Progenitor cell of endocrine pancreas (in vitro differentiated cells): Measurements from ENCODE around the gene EIF5. TPM values are rescaled to one million over a fixed set of nuclear protein-coding genes. Genes with fewer than 3 reads are reported as not detected.
A peak's percentile ranks its signal among the peaks of the same experiment; 100 is the strongest.

Source experiments
- DNase-seq: peaks from one replicate; pipeline ENCODE4 v3.0.0; 2021; ENCODE audit warnings: low spot score; ENCODE audit not compliant: unreplicated experiment
- H3K27ac Mint-ChIP-seq: 2 replicates; pipeline ENCODE4 v1.8.0; 2021; ENCODE audit warnings: mild to moderate bottlenecking, moderate library complexity, mixed read lengths
- H3K27me3 Mint-ChIP-seq: 2 replicates; pipeline ENCODE4 v1.8.0; 2021; ENCODE audit warnings: mixed read lengths
- H3K36me3 Mint-ChIP-seq: 2 replicates; pipeline ENCODE4 v1.8.0; 2022; ENCODE audit warnings: mixed read lengths; ENCODE audit not compliant: insufficient read depth
- H3K4me1 Mint-ChIP-seq: 2 replicates; pipeline ENCODE4 v1.8.0; 2021; ENCODE audit warnings: low read depth, mixed read lengths
- H3K4me3 Mint-ChIP-seq: 2 replicates; pipeline ENCODE4 v1.8.0; 2021; ENCODE audit warnings: low read depth, mild to moderate bottlenecking, moderate library complexity, mixed read lengths
- H3K9me3 Mint-ChIP-seq: 2 replicates; pipeline ENCODE4 v1.8.0; 2021; ENCODE audit warnings: low read depth, mixed read lengths
- total RNA-seq: library from RNA; stranded (reverse); gene quantifications from 2 replicates; pipeline ENCODE4 v1.2.1, GENCODE V29; 2021
- TF ChIP-seq, protein P1 (sequence below): fragments of 200-600 bp; sonication (generic); IDR thresholded peaks from one replicate; pipeline ENCODE4 v1.5.0; 2021; ENCODE audit warnings: antibody characterized with exemption, mild to moderate bottlenecking; ENCODE audit not compliant: unreplicated experiment

EIF5 gene
- total RNA-seq, 1 donor from 2014 or later = 384 TPM

DNA sequence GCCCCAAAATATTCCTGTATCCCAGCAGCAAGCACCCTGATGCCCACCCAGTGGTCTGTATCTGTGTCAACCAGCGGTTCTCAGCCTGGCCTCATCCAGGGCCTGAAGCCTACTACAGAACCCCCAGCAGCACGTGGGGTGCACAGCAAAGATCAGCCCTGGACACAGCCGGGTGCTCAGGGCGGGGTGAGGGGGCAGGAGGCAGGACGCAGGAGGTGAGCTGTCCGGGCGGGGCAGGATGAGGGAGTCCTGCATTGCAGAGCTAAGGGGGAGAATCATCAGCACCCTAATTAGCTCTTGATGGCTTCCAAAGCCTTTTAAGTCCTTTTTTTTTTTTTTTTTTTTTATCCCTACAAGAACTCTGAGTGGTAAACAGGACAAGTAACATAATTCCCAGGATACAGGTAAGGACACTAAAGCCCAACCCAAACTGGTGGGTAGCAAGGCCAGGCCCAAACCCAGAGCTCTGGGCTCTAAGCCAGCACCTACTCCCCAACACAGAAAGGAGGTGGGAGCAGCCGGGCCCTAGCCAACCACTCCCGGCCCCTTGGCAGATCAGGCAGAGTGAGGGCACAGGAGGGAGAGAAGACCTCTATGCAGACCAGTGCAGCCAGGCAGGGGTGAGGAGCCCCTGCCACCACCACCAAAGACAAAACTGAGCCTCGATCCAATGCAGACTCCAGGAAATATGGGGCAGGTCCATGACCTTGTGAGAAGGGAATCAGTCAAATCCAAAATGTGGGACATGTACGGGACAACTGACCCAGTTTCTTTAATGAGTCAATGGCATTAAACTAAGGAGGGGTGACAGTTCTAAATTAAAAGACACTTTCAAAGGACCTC lies 32.3 kb upstream of the EIF5 start:
- Mint-ChIP-seq H3K27ac (no peak overlapping the region), H3K9me3 (no peaks in the 10 kb centered on the region), H3K36me3 (no peaks in the 10 kb centered on the region), H3K4me3 (no peak overlapping the region), H3K27me3 (peaks cover 5% of the 10 kb centered on the region), H3K4me1 (no peaks in the 10 kb centered on the region)
- TF ChIP-seq, protein P1, sequence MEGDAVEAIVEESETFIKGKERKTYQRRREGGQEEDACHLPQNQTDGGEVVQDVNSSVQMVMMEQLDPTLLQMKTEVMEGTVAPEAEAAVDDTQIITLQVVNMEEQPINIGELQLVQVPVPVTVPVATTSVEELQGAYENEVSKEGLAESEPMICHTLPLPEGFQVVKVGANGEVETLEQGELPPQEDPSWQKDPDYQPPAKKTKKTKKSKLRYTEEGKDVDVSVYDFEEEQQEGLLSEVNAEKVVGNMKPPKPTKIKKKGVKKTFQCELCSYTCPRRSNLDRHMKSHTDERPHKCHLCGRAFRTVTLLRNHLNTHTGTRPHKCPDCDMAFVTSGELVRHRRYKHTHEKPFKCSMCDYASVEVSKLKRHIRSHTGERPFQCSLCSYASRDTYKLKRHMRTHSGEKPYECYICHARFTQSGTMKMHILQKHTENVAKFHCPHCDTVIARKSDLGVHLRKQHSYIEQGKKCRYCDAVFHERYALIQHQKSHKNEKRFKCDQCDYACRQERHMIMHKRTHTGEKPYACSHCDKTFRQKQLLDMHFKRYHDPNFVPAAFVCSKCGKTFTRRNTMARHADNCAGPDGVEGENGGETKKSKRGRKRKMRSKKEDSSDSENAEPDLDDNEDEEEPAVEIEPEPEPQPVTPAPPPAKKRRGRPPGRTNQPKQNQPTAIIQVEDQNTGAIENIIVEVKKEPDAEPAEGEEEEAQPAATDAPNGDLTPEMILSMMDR = no peak
- no peak for DNase-seq

DNA sequence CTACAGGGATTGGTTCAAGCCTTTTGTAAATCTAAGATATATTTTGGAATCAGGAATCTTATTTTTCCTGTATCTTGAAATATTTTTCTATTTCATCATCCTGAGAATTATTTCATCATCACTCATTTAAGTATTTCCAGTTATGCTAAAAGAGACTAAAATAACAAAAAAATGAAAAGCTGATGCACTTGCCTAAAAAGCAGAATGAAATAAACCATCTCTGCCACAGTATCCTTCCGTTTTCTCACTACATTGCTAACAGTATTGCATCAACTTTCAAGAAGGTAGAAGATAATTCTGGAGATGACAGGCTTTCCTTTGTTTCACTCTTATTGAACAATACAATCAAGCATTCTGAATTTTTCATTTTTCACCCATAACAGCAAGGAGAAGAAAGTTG lies 31.1 kb upstream of the EIF5 start:
- Mint-ChIP-seq H3K27ac (no peak overlapping the region), H3K36me3 (no peaks in the 10 kb centered on the region), H3K4me1 (no peaks in the 10 kb centered on the region), H3K27me3 (peaks cover 5% of the 10 kb centered on the region), H3K9me3 (no peaks in the 10 kb centered on the region), H3K4me3 (no peak overlapping the region)
- no peak for DNase-seq
- TF ChIP-seq, protein P1 = no peak

DNA sequence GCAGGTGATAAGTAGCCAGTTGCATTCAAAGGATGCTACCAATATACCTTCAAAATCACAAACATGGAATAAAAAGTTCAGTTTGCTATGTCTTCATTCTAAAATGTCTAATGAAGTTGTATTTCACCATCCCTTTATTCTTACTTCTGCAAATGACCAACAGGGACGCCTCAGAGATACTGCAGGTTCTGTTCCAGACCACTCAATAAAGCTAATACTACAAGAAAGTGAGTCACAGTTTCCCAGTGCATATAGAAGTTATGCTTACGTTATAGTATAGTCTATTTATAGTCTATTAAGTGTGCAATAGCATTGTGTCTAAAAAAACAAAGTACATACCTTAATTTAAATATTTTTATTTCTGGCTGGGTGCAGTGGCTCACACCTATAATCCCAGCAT lies 29.3 kb upstream of the EIF5 start:
- no peaks in the 10 kb centered on the region for H3K4me1 Mint-ChIP-seq
- no peak overlapping the region for H3K4me3 Mint-ChIP-seq
- H3K9me3 Mint-ChIP-seq = no peaks in the 10 kb centered on the region
- H3K36me3 Mint-ChIP-seq = no peaks in the 10 kb centered on the region
- no peak overlapping the region for H3K27ac Mint-ChIP-seq
- TF ChIP-seq, protein P1 = no peak
- no peak for DNase-seq
- H3K27me3 Mint-ChIP-seq = peaks cover 5% of the 10 kb centered on the region

- Mint-ChIP-seq H3K4me3 (no peak overlapping the region), H3K4me1 (peaks cover 3% of the 10 kb centered on the region), H3K27ac (peak overlapping the region; percentile 45), H3K36me3 (no peaks in the 10 kb centered on the region), H3K9me3 (no peaks in the 10 kb centered on the region), H3K27me3 (peaks cover 5% of the 10 kb centered on the region)
- no peak for DNase-seq
- TF ChIP-seq, protein P1 = no peak
These were observed 25.1 kb upstream of the EIF5 start for GRCh38 chr14:103308717-103309616.

GRCh38 chr14:103310576-103311095 lies 23.4 kb upstream of the EIF5 start:
- Mint-ChIP-seq H3K36me3 (no peaks in the 10 kb centered on the region), H3K27me3 (peaks cover under 1% of the 10 kb centered on the region), H3K4me3 (no peak overlapping the region), H3K9me3 (no peaks in the 10 kb centered on the region), H3K27ac (no peak overlapping the region), H3K4me1 (peaks cover 7% of the 10 kb centered on the region)
- no peak for DNase-seq
- TF ChIP-seq, protein P1 = no peak
